HG02938 (cell line): ENCODE results near the gene TCFL5.

Experiments
- ATAC-seq: cut with Tn5 transposase; IDR thresholded peaks from one replicate; pipeline ENCODE4 v1.9.1; 2021; ENCODE audit warnings: mild to moderate bottlenecking, moderate library complexity; ENCODE audit not compliant: unreplicated experiment

The TCFL5 gene

DNA sequence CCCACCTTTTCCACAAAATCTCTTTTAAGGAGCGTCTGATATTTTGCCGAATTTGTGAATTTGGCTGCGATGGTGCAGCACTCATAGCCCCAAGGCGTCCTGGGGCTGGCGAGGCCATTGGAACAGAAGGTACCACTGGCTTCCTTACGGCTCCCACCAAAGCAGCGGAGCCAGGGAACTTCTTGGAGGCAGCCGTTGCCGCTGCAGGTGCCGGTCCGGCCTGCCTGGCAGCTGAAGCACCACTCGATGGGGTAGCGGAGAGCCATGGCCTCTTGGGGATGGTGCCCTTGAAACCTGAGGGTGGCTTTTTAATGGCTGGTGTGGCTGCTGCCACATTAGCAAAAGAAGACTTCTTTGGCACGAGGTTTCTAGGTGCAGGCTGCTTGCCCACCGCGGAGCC is 34.9 kb upstream of the TCFL5 start:
- ATAC-seq = no peak

DNA sequence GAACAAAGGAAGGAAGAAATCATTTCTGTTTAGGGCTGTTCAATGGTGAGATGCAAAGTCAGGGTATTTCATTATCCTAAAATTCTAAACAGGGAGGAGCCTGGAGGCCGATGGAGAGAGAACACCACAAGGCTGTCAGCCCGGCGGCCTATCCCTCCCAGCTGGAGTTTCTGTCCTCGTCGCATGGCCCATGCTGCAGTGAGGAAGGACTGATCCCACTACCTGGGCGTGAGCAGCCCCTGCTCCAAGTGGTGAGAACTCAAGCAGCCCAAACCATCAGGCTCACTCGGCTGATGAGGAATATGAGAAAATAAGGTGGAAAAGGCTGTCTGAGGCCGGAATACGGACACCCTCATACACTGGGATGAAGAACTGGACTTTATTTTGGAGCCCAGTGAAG is 33.9 kb upstream of the TCFL5 start:
- ATAC-seq = no peak

DNA sequence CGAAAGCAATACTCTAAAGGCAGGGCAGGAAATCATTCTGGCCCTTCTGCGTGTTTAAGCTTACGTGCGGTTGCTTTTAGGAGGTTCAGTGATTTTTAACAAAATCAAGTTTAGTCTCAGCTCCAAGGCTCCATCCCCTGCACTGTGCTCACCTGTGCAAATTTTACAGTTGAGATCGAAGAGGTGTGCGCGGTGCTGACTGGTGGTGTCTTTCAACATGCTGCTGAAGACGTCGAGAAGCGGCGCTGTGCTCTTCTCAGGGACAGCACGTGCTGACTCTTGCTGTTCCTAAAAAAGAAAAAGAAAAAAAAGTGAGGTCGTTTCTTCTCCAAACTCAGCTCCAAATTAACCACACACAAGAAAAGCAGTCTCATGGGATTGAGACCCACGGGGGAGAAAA is 32.6 kb upstream of the TCFL5 start:
- ATAC-seq = no peak

DNA sequence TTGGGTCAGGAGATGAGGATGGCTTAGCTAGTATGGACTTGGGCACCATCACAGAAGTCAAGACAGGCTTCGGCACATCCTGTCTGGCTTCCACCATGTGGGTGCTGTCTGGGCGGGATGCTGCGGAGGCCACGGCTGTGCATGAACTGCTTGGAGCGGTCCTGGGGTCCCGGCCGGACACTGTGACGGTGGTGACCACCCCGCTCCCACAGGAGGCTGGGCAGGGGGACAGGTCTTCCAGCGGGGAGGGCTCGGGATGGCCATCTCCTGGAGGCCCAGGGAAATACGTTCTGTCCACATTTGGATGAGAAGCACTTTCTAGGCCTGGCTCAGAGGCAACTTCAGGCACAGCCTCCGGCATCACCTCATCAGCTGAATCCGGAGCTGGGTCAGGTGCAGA is 32.1 kb upstream of the TCFL5 start:
- ATAC-seq = no peak

DNA sequence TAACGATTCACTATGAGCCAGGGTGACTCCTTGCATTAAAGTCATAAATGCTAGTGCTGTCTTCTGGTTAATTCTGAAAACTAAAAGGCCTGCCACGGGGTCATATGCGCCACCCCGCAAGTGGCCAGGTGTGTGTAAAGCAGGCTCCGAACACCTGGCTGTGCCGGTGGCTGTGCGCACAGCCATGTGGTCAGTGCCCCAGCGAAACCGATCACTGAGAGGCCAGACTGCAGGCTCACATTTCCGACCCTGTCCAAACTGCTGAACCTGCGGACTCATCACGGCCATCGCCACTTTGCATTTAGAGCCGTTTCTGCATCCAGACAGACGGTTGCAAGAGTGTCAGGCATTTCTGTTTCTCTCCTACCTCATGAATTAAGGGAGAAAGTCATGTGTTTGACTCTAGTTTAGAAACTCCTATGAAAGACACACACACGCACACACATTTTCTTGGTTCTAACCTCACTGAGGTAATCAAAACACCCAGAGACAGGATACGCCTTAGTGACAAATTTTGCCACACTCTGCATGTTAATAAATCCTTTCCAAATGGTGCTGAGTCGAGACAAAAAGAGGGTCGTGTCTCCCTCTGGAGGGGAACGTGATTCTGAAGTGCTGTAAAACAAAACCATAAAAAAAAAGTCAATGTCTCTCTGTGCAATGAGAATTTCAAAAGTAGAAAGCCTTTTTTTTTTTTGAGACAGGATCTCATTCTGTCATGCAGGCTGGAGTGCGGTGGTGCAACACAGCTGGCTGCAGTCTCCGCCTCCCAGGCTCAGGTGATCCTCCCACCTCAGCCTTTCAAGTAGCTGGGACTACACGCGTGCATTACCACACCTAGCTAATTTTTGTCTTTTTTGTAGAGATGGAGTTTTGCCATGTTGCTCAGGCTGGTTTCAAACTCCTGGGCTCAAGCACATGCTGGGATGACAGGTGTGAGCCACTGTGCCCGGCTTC is 31.0 kb upstream of the TCFL5 start:
- ATAC-seq = no peak

DNA sequence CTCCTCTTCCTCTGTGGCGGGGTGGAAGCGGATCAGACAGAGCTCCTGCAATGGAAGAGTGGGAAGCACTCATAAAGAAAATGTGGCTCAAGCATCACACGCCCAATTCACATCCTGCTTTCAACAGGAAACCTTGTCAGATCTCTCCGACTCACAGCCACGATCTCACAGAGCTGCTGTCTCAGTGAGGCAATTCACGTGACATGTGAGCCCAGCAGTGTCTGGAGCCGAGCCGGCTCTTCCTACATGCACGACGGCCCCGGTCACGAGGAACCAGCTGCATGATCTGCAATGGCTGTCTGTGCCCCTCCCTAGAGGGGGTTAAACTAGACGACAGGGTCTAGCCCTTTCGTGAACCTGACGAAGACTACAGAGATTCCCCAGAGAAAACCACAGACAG is 29.5 kb upstream of the TCFL5 start:
- no peak for ATAC-seq

DNA sequence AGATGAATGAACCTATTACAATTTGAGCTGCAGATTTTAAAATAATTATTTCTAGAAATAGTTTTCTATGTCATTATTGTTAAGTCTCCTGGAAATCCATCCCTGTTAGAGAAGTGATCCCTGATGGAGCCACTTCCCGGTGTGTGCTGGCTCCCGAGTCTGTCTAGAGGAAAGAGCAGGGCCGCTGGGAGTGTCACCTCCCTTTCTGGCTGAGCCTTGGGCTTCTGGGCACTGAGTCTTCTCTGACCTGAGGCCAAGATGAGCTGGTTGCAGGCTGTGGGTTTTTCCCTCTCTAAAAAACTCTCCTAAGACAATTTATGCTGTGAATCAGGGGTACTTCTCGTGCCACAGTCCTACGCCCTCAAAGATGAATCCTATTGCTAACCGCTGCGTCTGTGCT is 28.8 kb upstream of the TCFL5 start:
- ATAC-seq = no peak

DNA sequence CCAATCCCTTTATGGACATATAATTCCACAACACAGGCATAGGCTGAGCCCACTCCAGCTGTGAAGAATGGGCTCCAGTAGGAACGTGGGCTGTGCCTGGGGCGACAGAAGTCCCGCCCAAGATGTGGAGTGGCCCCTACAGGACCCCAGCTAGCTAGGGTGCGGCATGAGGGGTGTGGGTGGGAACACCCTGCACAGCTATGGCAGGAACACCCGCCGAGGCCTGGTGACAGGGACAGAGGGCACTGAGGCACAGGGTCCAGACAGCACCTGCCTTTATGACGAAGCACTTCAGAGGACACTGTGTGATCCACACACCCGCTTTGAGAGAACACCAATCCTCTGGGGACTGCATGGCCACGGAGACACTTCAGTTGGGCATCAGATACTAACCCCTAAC is 28.2 kb upstream of the TCFL5 start:
- ATAC-seq = no peak

DNA sequence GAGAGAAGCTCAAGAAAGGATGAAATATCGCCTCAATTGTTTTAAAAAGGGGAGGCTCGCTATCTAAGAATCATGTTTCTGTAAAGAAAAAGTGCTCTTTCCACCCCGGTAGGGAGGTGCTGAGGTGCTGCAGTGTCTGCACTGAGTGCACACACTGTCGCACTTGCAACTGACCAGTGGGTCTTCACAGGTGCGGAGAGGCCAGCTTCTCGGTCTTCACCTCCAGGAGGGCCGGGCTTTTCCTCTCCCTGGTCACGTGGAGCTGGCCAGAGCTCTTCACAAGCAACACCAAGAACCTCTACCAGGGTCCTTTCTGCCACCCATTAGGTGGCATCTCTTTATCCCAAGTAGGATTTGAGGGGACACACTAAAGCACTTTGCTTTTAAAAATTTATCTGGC is 27.8 kb upstream of the TCFL5 start:
- ATAC-seq = no peak

DNA sequence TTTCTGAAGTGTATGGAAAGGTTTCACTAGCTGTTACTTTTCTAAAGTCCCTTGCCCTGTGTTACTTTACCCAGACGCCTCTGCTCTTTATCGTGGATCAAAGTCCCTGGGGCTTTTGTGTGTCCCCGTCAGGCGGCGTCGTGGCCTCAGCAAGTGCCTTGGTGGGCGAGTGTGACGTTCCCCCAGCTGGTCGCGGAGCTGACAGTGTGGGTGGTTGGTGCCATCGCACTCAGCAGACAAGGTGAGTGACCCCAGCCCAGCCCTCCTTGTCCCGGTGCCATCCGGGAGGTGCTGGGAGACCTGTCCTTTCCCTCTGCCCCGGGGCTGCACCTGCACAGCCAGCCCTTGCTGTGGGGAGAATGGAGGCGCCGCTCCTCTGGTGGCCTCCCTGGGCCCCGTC is 27.3 kb upstream of the TCFL5 start:
- ATAC-seq = no peak

DNA sequence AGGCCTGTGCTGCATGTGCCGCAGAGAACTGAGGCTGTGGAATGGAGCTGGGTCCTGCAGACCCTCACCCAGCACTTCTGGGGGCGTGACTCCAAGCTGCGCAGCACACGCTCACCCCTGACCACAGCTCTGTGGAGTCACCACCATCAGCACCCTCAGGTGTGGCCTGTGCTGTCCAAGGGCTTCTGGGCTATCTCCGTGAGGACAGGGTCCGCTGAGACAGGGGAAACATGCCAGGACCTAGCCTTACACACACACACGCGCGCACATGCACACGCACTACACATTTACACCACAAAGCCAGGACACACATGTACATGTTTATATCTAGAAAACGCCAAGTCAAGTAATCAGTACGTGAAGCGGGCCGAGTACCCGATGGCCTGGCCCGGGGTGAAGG is 26.8 kb upstream of the TCFL5 start:
- ATAC-seq = no peak

DNA sequence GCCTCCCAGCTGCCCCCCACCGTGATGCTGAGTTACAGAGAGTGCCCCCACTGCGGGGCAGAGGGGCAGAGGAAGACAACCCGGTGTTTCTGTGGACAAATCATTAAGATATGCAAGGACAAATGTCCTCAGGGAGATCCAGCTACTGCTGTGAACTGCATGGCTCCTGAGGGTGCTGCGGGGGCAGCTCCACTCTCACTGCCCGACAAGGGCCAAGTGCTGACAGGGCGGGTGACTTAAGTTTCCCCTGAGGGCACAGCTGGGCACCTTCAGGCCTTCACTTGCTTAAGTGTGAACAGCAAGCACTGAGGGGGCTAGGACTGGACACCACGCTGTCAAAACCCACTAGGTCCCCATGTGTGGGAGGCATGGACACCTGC is 26.2 kb upstream of the TCFL5 start:
- ATAC-seq = no peak

DNA sequence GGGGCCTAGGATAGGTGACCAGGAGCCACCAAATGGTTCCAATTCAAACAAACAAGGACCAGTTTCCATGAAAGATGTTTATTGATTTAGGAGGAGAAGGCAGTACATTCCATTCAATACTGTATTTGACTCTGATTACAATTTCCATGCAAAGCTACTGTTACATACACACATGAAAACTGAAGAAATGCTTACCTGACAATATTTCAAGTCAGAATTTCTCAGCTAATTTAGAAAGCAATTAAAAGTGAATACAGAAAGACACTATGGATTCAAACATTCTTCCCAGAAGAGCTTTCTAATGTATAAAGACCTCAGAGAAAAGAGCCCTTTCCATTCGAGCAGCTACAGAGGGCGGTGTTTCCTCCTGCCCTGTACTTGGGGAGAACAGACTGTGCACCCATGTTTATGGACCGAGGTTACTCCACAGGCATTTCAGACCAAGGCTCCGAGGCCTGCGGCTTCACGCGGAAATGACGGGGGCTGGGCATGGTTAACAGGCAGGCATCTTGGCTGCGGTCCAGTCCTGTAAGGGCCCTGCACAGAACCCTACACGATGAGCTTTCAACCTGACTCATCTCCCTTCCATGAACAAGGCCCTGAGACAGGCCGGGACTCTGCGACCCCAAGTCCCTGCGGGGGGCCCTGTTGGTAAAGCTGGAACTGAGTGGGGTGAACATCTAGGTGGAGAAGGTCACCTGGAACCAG is 25.7 kb upstream of the TCFL5 start:
- ATAC-seq = no peak

DNA sequence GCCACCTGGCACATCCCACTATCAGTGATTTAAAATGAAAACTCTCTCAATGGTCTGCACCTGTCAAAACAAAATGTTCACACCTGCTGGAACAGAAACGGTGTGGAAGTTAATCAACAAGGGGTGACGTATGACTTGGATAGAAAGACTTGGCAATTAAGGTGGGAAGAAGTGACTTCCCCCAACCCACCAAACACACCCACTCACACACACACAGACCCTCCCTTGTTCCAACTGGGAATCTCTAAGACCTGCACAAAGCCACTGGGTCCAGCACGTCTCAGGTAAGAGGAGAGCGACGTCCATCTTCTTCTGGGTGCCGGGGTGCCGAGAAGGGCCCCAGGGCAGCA is 25.1 kb upstream of the TCFL5 start:
- no peak for ATAC-seq

DNA sequence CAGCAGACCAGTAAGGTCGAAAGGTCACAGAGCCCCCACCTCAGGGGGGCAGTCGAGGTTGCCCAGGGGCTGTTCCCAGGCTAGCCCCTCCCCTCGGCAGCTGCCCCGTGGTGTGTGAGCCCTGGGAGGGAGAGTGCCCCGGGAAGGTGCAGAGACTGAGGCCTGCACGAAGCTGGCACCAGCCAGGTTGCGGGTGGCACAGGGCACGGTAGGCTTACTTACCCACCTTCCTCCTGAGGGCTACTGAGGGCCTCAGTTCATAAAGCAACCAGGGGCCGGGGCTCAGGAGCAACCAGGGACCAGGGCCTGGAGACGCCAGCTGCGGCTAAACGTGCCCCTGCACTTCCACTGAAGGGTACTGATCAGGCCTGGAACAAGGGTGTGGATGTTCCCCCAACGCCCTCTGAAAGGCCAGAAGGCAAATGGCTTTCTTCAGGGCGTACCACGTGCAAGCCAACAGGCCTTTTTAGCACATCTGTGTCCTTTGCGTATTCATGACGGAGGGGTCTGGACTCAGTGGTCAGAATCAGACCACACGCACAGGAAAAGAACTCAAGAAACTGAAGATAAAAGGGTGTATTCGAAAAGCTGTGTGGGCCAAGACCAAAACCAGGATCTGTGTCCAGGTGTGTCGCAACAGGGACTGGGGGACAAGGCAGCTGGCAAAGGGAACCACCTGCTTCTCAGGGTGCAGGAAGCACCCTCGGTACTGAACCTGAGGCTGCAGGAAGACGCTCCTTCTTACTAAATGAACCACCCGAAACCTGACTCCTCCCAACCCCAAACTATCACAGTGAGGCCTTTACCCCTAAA is 24.5 kb upstream of the TCFL5 start:
- no peak for ATAC-seq

DNA sequence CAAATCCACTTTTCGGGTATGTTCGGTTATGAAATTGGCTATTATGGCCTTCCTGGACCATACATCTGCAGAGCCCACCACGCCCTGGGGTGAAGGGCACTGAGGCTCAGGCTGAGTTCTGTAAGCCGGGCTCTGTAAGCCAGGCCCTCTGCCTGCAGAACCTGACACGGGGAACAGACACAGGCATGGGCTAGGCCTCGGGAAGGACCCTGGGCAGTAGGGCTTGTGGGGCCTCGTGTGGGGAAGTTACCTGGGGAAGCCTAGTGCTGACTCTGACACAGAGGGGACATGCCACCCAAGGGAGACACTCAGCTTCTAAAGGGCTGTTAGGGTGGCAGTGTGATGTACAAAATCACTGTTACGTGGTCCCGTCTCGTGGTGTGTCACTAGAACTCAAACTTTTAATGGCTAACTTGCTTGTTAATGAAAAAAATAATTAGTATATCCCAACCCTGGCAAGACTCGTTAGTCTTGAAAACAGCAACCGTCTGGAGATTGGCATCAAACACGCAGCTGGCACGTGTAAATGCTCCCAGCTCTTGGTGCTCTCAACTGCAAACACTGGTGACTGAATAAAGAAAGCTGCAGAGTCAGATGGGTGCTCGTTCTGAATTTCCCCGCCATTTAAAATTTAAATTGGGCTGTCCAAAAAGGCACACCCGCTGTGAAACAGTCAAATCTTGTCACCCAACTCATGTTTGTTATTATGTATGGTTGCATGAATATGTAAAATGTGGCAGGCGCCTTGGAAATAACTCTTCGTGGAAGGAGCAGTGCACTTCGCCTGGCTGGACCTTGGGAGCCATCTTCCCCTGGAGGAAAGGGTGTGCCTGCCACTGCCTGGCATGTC is 23.6 kb upstream of the TCFL5 start:
- ATAC-seq = no peak

DNA sequence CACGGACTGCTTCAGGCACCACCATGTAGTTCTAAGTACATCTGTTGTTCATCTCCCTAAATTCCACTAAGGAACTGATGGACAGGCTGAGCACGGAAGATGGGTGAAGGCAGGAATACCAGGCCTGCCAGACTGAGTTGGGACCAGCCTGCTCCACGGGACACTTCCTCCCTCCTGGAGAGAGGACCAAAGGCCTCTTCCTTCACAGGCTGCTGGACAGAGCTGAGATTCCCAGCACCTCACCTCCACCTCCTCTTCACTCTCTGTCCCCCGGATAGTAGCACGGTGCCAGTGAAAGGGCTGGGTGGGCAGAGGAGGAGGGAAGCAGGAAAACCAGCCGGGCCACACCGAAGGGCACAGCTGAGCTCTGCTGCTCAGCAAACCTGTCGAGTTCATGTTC is 22.9 kb upstream of the TCFL5 start:
- no peak for ATAC-seq

DNA sequence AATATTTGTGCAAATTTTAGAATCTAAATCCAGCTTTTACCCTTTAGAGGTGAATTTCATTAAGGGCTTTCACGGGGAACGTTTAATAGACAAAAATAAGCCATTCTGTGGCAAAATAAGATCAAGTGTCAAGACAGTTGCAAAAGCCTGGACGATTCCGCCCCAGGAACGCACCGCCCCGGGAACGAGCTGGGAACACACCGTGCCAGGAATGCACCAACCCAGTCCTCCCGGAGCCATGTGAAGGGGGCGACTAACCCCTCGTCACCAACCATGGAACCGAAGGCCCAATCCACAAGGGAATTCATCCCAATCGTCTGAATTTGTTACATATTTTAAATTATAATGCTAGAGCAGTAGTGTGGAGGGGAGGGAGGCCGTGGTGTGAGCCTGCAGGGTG is 20.8 kb upstream of the TCFL5 start:
- no peak for ATAC-seq

DNA sequence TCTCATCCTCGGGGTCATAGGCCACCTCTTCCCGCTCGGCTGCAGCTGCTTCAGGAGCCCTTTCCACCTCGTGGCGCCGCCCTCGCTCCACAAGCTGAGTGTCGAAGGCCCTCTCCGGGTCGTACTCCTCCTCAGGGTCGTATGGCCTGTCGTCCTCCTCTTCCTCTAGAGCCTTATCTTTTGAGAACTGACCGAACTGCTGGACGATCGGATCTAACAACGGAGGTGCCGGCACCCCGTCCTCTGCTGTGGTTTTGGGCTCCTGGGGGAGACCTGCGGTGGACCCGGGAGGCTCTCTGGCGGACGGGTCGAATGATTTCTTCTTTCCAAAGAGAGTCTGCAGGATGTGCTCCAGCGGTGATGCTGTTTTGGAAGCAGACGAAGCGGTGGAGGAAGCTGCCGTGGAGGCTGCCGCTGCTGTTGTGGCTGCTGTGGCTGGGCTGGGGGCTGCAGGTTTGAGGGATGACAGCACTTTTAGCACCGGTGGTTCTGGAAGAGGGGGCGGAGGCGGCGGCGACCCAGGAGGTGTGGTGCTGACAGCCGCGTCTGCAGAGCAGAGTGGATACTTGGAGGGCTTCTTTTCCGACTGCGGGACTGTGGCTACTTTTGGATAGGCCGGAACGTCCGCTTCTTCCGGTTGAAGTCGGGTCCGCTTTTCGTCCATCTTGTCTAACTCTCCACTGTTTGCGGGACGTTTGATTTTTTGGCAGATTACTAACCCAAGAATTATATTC is 20.2 kb upstream of the TCFL5 start:
- ATAC-seq = no peak
